ENCODE data around the gene C10orf95. TPM values are rescaled to one million over a fixed set of nuclear protein-coding genes. Genes with fewer than 3 reads are reported as not detected.
A peak's percentile ranks its signal among the peaks of the same experiment; 100 is the strongest.

C10orf95 gene
- total and polyA plus RNA-seq, 10 of the 15 experiments (the other 5 are each of a cell fraction or from before 2014, with no cell fraction given), result 0.06 to 1.1 (median 0.31) TPM

DNA sequence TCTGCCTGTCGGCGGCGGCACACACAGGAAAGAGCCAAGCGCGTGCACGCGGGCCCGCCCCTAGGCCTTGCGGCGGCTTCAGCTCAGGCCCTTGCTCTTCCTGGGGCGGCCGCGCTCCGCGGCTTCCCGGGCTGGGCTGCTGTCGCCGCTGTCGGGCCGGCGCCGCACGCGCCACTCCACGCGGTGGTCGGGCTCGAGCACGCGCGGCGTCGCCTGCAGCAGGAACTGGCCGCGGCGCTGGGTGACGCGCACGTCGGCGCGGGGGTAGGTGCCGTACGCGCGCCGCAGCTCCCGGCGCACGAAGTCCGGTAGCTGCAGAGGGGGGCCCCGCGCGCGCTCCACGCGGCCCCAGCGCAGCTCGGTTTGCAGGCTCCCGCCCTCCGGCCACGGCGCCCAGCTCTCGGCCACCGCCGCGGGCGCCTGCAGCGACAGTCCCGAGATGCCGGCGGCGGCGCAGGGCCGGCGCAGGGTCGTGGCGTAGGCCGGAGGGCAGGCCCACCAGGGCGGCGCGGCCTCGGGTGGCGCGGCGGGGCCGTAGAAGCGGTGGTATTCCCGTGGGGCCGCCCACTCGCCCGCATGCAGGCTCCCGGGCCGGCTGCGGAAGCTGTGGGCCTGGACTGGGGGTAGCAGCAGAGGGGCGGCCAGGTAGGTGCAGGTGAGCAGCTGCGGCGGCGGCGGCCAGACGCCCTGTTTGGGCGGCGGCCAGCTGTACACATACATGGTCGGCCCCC lies 804 bp downstream of the C10orf95 start:
- FAIRE-seq (no peak), ATAC-seq (peak; percentile 88)
- TF ChIP-seq HDAC6 (IDR thresholded peaks at IDR 0.05; ENCODE audit: unreplicated experiment) (no peak), PML (IDR thresholded peaks at IDR 0.05; ENCODE audit: low read length) (no peak; the same call in 1 of the 2 replicates), TCF7 (IDR thresholded peaks at IDR 0.05; ENCODE audit: borderline replicate concordance) (no peak), RAD51 (IDR thresholded peaks at IDR 0.05) (no peak), SUPT20H (IDR thresholded peaks at IDR 0.05; ENCODE audit: borderline replicate concordance, control insufficient read depth, low read depth, low read length) (no peak), BHLHE40 (IDR thresholded peaks at IDR 0.05; ENCODE audit: borderline replicate concordance in 1 of 2, low read depth in 2 of 2, low read length in 1 of 2) (peak; percentile 87 to 96), EZH2 (IDR thresholded peaks at IDR 0.05; ENCODE audit: borderline replicate concordance, control insufficient read depth, low read depth, low read length) (no peak), SREBF2 (IDR thresholded peaks at IDR 0.05; ENCODE audit: low read length) (no peak), ZSCAN29 (IDR thresholded peaks at IDR 0.05) (no peak), SPI1 (IDR thresholded peaks at IDR 0.05; ENCODE audit: borderline replicate concordance, insufficient read depth, low read depth, low read length) (no peak; the same call in 1 of the 2 replicates), ASH2L (IDR thresholded peaks at IDR 0.05; ENCODE audit: borderline replicate concordance, low read depth) (no peak), POLR2AphosphoS2 (IDR thresholded peaks at IDR 0.05; ENCODE audit: low read depth, low read length) (no peak), SMAD5 (IDR thresholded peaks at IDR 0.05; ENCODE audit: low read depth) (no peak; the same call in 1 of the 2 replicates), HDAC2 (IDR thresholded peaks at IDR 0.05) (no peak), TCF12 (IDR thresholded peaks at IDR 0.05; ENCODE audit: low read depth, low read length) (0 out of 2 replicates have a peak, but pooled peaks have one; percentile 59), RELA (IDR thresholded peaks at IDR 0.05; ENCODE audit: borderline replicate concordance, partially characterized antibody) (peak; percentile 40)
- TF ChIP-seq, protein P1, sequence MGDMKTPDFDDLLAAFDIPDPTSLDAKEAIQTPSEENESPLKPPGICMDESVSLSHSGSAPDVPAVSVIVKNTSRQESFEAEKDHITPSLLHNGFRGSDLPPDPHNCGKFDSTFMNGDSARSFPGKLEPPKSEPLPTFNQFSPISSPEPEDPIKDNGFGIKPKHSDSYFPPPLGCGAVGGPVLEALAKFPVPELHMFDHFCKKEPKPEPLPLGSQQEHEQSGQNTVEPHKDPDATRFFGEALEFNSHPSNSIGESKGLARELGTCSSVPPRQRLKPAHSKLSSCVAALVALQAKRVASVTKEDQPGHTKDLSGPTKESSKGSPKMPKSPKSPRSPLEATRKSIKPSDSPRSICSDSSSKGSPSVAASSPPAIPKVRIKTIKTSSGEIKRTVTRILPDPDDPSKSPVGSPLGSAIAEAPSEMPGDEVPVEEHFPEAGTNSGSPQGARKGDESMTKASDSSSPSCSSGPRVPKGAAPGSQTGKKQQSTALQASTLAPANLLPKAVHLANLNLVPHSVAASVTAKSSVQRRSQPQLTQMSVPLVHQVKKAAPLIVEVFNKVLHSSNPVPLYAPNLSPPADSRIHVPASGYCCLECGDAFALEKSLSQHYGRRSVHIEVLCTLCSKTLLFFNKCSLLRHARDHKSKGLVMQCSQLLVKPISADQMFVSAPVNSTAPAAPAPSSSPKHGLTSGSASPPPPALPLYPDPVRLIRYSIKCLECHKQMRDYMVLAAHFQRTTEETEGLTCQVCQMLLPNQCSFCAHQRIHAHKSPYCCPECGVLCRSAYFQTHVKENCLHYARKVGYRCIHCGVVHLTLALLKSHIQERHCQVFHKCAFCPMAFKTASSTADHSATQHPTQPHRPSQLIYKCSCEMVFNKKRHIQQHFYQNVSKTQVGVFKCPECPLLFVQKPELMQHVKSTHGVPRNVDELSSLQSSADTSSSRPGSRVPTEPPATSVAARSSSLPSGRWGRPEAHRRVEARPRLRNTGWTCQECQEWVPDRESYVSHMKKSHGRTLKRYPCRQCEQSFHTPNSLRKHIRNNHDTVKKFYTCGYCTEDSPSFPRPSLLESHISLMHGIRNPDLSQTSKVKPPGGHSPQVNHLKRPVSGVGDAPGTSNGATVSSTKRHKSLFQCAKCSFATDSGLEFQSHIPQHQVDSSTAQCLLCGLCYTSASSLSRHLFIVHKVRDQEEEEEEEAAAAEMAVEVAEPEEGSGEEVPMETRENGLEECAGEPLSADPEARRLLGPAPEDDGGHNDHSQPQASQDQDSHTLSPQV (IDR thresholded peaks at IDR 0.05), result no peak
- TF ChIP-seq, protein P2, sequence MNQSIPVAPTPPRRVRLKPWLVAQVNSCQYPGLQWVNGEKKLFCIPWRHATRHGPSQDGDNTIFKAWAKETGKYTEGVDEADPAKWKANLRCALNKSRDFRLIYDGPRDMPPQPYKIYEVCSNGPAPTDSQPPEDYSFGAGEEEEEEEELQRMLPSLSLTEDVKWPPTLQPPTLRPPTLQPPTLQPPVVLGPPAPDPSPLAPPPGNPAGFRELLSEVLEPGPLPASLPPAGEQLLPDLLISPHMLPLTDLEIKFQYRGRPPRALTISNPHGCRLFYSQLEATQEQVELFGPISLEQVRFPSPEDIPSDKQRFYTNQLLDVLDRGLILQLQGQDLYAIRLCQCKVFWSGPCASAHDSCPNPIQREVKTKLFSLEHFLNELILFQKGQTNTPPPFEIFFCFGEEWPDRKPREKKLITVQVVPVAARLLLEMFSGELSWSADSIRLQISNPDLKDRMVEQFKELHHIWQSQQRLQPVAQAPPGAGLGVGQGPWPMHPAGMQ (IDR thresholded peaks at IDR 0.05; ENCODE audit: borderline replicate concordance), result no peak

More for the DNA sequence above, 804 bp downstream of the C10orf95 start:
- CTCF ChIA-PET, result interaction anchor here (0.6 to 4.0 kb wide), 18 partner anchors 11 to 221 kb away, joined by 3 to 21 read pairs (median 4); partner anchors contain the start of genes ACTR1A, CUEDC2 and FBXL15
- Histone ChIP-seq H3K9me3 (replicated peaks; ENCODE audit: control insufficient read depth, insufficient read depth, low read length) (no peaks in the 10 kb centered on the region), H3K27me3 (replicated peaks in 1 of 2; ENCODE audit: control insufficient read depth in 2 of 2, insufficient read depth in 2 of 2, low read length in 1 of 2) (no peaks in the 10 kb centered on the region), H4K20me1 (ENCODE audit: control insufficient read depth, insufficient read depth) (no peaks in the 10 kb centered on the region), H2AFZ (ENCODE audit: control insufficient read depth, low read depth, low read length) (peak overlapping the region; percentile 85), H3K4me1 (ENCODE audit: control insufficient read depth, insufficient read depth, low read length) (peaks cover 18% of the 10 kb centered on the region), H3K4me3 (peak overlapping the region; percentile 99), H3K36me3 (ENCODE audit: control insufficient read depth in 2 of 2, insufficient read depth in 2 of 2, low read length in 1 of 2) (no peaks in the 10 kb centered on the region; a peak in 1 of 4 replicates), H3K4me2 (ENCODE audit: control insufficient read depth, insufficient read depth) (peak overlapping the region; percentile 95), H3K9ac (ENCODE audit: control insufficient read depth, insufficient read depth, low read length) (peak overlapping the region; percentile 90), H3K27ac (ENCODE audit: control insufficient read depth, insufficient read depth) (peak overlapping the region; percentile 88), H3K79me2 (ENCODE audit: control insufficient read depth, insufficient read depth, low read length) (peaks cover 21% of the 10 kb centered on the region)
- no TSS peak for BruUV-seq (replicated peaks)
- in situ Hi-C loops (cut with MboI), result no loop called here
- intact Hi-C loops (cut with micrococcal nuclease; ENCODE audit: unreplicated experiment), result loop anchor here (2.0 kb wide), 2 partner anchors 18 to 52 kb away; partner anchors contain the start of genes ACTR1A, CUEDC2 and SUFU
- under 1% methylated on average over 99 of the region's 104 CpGs for WGBS (ENCODE audit: insufficient coverage, insufficient replicate concordance, low lambda C conversion rate, missing lambda C conversion rate)
- RAD21 ChIA-PET (ENCODE audit: unreplicated experiment), result interaction anchor here (0.7 to 3.7 kb wide), 16 partner anchors 8 to 862 kb away, joined by 3 to 20 read pairs (median 5); partner anchors contain the start of genes ACTR1A, CUEDC2, DPCD and FBXL15
- POLR2A ChIA-PET, result interaction anchor here (0.5 to 6.1 kb wide), 24 partner anchors 9 to 399 kb away, joined by 3 to 69 read pairs (median 5); partner anchors contain the start of genes ACTR1A, CUEDC2, FBXL15 and GBF1
- SMC1A ChIA-PET (ENCODE audit: uncharacterized antibody, unreplicated experiment), result interaction anchor here (1.0 to 3.4 kb wide), 8 partner anchors 10 to 97 kb away, joined by 3 to 23 read pairs (median 6); partner anchors contain the start of genes ACTR1A, CUEDC2 and NFKB2
- DNase-seq (ENCODE audit: low read depth, low spot score), result peak; percentile 56
